Measurements from ENCODE around the gene THTPA.
"Not testable (repeated sequence)": the region's sequence is repeated elsewhere in the genome, so short reads cannot be mapped to it uniquely, and the experiment has no call there.

DNA sequence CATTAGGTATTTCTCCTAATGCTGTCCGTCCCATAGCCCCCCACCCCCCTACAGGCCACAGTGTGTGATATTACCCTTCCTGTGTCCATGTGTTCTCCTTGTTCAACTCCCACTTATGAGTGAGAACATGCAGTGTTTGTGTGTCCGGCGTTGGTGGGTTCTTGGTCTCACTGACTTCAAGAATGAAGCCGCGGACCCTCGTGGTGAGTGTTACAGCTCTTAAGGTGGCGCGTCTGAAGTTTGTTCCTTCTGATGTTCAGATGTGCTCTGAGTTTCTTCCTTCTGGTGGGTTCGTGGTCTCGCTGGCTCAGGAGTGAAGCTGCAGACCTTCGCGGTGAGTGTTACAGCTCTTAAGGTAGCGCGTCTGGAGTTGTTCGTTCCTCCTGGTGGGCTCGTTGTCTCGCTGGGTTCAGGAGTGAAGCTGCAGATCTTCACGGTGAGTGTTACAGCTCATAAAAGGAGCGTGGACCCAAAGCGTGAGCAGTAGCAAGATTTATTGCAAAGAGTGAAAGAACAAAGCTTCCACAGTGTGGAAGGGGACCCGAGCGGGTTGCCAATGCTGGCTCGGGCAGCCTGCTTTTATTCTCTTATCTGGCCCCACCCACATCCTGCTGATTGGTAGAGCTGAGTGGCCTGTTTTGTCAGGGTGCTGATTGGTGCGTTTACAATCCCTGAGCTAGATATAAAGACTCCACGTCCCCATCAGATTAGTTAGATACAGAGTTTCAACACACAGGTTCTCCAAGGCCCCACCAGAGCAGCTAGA lies 27.9 kb downstream of the THTPA start:
- TF ChIP-seq, protein P1, sequence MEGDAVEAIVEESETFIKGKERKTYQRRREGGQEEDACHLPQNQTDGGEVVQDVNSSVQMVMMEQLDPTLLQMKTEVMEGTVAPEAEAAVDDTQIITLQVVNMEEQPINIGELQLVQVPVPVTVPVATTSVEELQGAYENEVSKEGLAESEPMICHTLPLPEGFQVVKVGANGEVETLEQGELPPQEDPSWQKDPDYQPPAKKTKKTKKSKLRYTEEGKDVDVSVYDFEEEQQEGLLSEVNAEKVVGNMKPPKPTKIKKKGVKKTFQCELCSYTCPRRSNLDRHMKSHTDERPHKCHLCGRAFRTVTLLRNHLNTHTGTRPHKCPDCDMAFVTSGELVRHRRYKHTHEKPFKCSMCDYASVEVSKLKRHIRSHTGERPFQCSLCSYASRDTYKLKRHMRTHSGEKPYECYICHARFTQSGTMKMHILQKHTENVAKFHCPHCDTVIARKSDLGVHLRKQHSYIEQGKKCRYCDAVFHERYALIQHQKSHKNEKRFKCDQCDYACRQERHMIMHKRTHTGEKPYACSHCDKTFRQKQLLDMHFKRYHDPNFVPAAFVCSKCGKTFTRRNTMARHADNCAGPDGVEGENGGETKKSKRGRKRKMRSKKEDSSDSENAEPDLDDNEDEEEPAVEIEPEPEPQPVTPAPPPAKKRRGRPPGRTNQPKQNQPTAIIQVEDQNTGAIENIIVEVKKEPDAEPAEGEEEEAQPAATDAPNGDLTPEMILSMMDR (IDR thresholded peaks at IDR 0.05) = not testable (repeated sequence)
- not testable (repeated sequence) for TF ChIP-seq EZH2 (IDR thresholded peaks at IDR 0.05; ENCODE audit: borderline replicate concordance, insufficient read depth, low read depth, low read length, poor library complexity, severe bottlenecking)
